NCI-H2107 treated with DMSO at 0.1 percent for 48 hours (cell line): ENCODE results near the gene CCDC149.
"Not testable (repeated sequence)": the region's sequence is repeated elsewhere in the genome, so short reads cannot be mapped to it uniquely, and the experiment has no call there.

Experiments used
- DNase-seq: peaks from one replicate; lab custom pipeline; 2025; ENCODE audit not compliant: unreplicated experiment; lab: John Stamatoyannopoulos, UW

CCDC149 gene

GRCh38 chr4:24917076-24917856, 4.4 kb upstream of the CCDC149 start:
- DNase-seq, result no peak

- DNase-seq, result no peak
Observed at GRCh38 chr4:24915121-24915922, 2.5 kb upstream of the CCDC149 start.

GRCh38 chr4:24914460-24914859, 1.6 kb upstream of the CCDC149 start:
- DNase-seq, result no peak

- DNase-seq, result no peak
Observed at GRCh38 chr4:24913119-24913485, 260 bp upstream of the CCDC149 start.

GRCh38 chr4:24910499-24910898, 2.3 kb downstream of the CCDC149 start:
- no peak for DNase-seq

GRCh38 chr4:24909606-24910005, 3.2 kb downstream of the CCDC149 start:
- not testable (repeated sequence) for DNase-seq

GRCh38 chr4:24897639-24898038, 15.2 kb downstream of the CCDC149 start:
- DNase-seq, result no peak

- no peak for DNase-seq
Observed at GRCh38 chr4:24896977-24897376, 15.9 kb downstream of the CCDC149 start.

- no peak for DNase-seq
Observed at GRCh38 chr4:24896056-24896455, 16.8 kb downstream of the CCDC149 start.

- no peak for DNase-seq
Observed at GRCh38 chr4:24895461-24895860, 17.4 kb downstream of the CCDC149 start.

GRCh38 chr4:24894846-24895245, 18.0 kb downstream of the CCDC149 start:
- no peak for DNase-seq

- DNase-seq, result no peak
Observed at GRCh38 chr4:24894243-24894642, 18.6 kb downstream of the CCDC149 start.

- DNase-seq, result no peak
Observed at GRCh38 chr4:24892778-24893177, 20.1 kb downstream of the CCDC149 start.

- DNase-seq, result no peak
Observed at GRCh38 chr4:24892278-24892677, 20.6 kb downstream of the CCDC149 start.

GRCh38 chr4:24890561-24891126, 22.2 kb downstream of the CCDC149 start:
- no peak for DNase-seq

GRCh38 chr4:24889991-24890390, 22.9 kb downstream of the CCDC149 start:
- DNase-seq, result no peak

GRCh38 chr4:24888475-24889344, 24.1 kb downstream of the CCDC149 start:
- DNase-seq, result no peak

GRCh38 chr4:24887881-24888430, 24.9 kb downstream of the CCDC149 start:
- DNase-seq, result no peak

GRCh38 chr4:24886596-24886995, 26.2 kb downstream of the CCDC149 start:
- DNase-seq, result no peak

GRCh38 chr4:24885342-24885741, 27.5 kb downstream of the CCDC149 start:
- no peak for DNase-seq

- no peak for DNase-seq
Observed at GRCh38 chr4:24884902-24885301, 27.9 kb downstream of the CCDC149 start.
